ENCODE measurements around the gene P2RX6.

- no peak for TF ChIP-seq POLR2A (IDR thresholded peaks at IDR 0.05; ENCODE audit: low read depth, low read length)
- TF ChIP-seq RCOR1 (IDR thresholded peaks at IDR 0.05; ENCODE audit: insufficient replicate concordance, low read length), result no peak
- no peak for TF ChIP-seq BHLHE40 (IDR thresholded peaks at IDR 0.05; ENCODE audit: low read depth, low read length)
- no peak for TF ChIP-seq CTCF (conservative IDR thresholded peaks at IDR 0.05; ENCODE audit: low read depth, low read length)
- no peak for TF ChIP-seq USF2 (IDR thresholded peaks at IDR 0.05; ENCODE audit: low read depth, low read length)
- no peak for TF ChIP-seq RFX5 (IDR thresholded peaks at IDR 0.05; ENCODE audit: low read depth, low read length)
- TF ChIP-seq MAZ (IDR thresholded peaks at IDR 0.05; ENCODE audit: borderline replicate concordance, low read depth, low read length), result no peak
- no peak for TF ChIP-seq RAD21 (IDR thresholded peaks at IDR 0.05; ENCODE audit: low read length)
- no peak for TF ChIP-seq MAFK (IDR thresholded peaks at IDR 0.05; ENCODE audit: low read depth, low read length)
These were observed 29.0 kb downstream of the P2RX6 start for GRCh38 chr22:21043860-21044535.
